Adrenal gland (tissue), 12 donors: Measurements from ENCODE around the gene AMZ1. TPM values are rescaled to one million over a fixed set of nuclear protein-coding genes. Genes with fewer than 3 reads are reported as not detected.

Source experiments
- DNase-seq, 7 donors: peaks; one replicate each; pipeline ENCODE4 v3.0.0-alpha.2; 2019 to 2020
- H3K27ac ChIP-seq, 5 donors: fragments of 200-600 bp; sonication (generic) in 4 of 5; 1 replicate in 3 of 5; 2 replicates in 2 of 5; pipeline versions ENCODE4 v1.5.1 to v1.8.0; 2016 to 2020; ENCODE audit warnings: mild to moderate bottlenecking in 1 of 5
- H3K27me3 ChIP-seq: fragments of 200-600 bp; 2 replicates; pipeline ENCODE4 v1.8.0; 2021
- H3K36me3 ChIP-seq, 2 donors: fragments of 200-600 bp; replicated peaks in 1 of 2; 1 replicate in 1 of 2; 2 replicates in 1 of 2; pipeline versions ENCODE4 v1.5.1 to v1.8.0; 2018 to 2022
- H3K4me1 ChIP-seq, 2 donors: fragments of 200-600 bp; replicated peaks in 1 of 2; 1 replicate in 1 of 2; 2 replicates in 1 of 2; pipeline versions ENCODE4 v1.5.1 to v1.8.0; 2018 to 2021
- H3K4me3 ChIP-seq, 4 donors: fragments of 200-600 bp; sonication (generic) in 3 of 4; one replicate each; pipeline ENCODE4 v1.5.1; 2016 to 2018
- H3K9me3 ChIP-seq, 3 donors: fragments of 200-600 bp; sonication (generic) in 1 of 3; replicated peaks in 1 of 3; 1 replicate in 2 of 3; 2 replicates in 1 of 3; pipeline versions ENCODE4 v1.5.1 to v1.8.0; 2016 to 2021
- POLR2A ChIP-seq, 2 donors: fragments of 450-650 bp; IDR thresholded peaks; one replicate each; pipeline ENCODE4 v1.6.1; 2017; ENCODE audit warnings: antibody characterized with exemption in 2 of 2, mild to moderate bottlenecking in 2 of 2, moderate library complexity in 1 of 2
- WGBS, 4 donors: extraction: QIAGEN DNeasy Blood & Tissue Kit in 2 of 4; methylation state at CpG; one replicate each; pipeline versions ENCODE4 v1.1.5 to v1.1.7; 2013 to 2017; 5-methylcytosine and 5-hydroxymethylcytosine counted together
- intact Hi-C, 2 donors: fragments of 100-400 bp; cut with DNase I; formaldehyde crosslinking; loops; one replicate each; pipeline versions ENCODE4 v1.14.1 to v1.15.0; 2022 to 2023
- polyA plus RNA-seq, 3 donors: library from polyadenylated mRNA; stranded (reverse); fragments of 200-250 nt in 2 of 3; fragments of 350-450 nt in 1 of 3; fragmentation: Illumina TruSeq in 1 of 3; extraction: RNeasy Lipid Tissue Mini Kit (QIAGEN cat#74804) in 1 of 3; gene quantifications; one replicate each; pipeline ENCODE4 v1.2.3, GENCODE V29; 2013 to 2014
- total RNA-seq, 9 donors: library from RNA; depleted of rRNA in 4 of 9; stranded (reverse); fragments of >200 nt in 4 of 9; fragments of 120-200 nt in 1 of 9; fragmentation: NEBNext Ultra II Directional in 1 of 9; extraction: Animal tissue kit (Norgen Biotek cat#: 25700) in 1 of 9; gene quantifications; one replicate each; pipeline versions ENCODE4 v1.1.0 to v1.2.4, GENCODE V29; 2013 to 2023
- TF ChIP-seq, protein P1 (sequence below), 6 experiments: fragments of 450-650 bp in 4 of 6; fragments of 200-600 bp in 2 of 6; sonication (generic) in 1 of 6; IDR thresholded peaks; 1 replicate in 5 of 6; 2 replicates in 1 of 6; pipeline versions ENCODE4 v1.5.1 to v1.8.0; 2016 to 2021; ENCODE audit warnings: antibody characterized with exemption in 6 of 6, mild to moderate bottlenecking in 2 of 6, moderate library complexity in 1 of 6
- donor health status: healthy with polysubstance abuse.
- donor health status: Bipolar disorder and iron deficiency.
- donor health status: DM: yes; HTN: yes; CAD: no.
- donor health status: DM: no; HTN: no; CAD: no.
- donor health status: DM: no; HTN: no; CAD: no.
- donor health status: DM: yes; HTN: yes; CAD: no.

The AMZ1 gene
- total and polyA plus RNA-seq, 12 donors = 0.06 to 0.36 (median 0.11) TPM; not detected in 6

DNA sequence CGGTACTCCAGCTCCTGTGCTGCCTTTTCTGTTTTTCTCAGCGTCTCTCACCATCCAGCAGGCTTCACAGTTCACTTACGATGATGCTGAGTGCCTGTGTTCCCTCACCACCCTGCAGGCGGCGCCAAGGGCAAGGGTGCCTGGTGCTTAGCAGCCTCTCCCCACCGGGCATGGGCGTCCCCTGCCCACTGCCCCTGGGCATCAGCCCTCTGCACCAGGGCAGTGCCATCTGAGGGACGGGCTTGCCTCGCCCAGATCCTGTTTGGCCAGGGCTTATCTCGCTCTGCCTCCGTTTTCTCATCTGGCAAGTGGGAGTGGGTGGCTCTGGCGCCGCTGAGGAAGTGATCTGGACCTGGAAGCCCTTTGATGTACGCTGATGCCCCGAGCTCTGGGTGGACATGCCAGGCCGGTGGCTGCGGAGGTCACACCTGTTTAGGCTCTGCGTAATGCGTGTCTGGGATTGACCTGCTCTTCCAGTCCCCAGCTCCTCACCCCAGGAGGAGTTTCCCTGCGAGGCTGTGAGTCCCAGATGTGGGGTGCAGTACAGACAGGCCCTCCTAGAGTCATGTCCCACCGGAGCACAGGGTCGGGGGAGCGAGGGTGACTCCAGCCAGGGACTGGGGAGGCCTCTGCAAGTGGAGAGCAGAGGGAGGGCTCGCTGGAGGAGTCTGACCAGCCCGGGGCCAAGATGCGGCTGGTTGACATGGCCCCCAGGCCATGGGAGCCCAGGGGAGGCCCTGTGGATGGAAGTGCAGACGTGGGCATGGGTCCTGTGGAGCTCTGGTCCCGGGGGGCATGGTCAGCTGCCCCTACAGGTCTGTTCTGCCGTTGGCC lies 44.4 kb upstream of the AMZ1 start:
- Histone ChIP-seq H3K27me3 (no peaks in the 10 kb centered on the region), H3K4me3 (no peak overlapping the region), H3K27ac (peak overlapping the region in 2 of 5 donors; percentile 29 to 42), H3K4me1 (peaks cover 36 to 57% of the 10 kb centered on the region in 2 donors), H3K36me3 (peaks cover 0 to 17% of the 10 kb centered on the region in 2 donors), H3K9me3 (no peaks in the 10 kb centered on the region)
- TF ChIP-seq, protein P1, sequence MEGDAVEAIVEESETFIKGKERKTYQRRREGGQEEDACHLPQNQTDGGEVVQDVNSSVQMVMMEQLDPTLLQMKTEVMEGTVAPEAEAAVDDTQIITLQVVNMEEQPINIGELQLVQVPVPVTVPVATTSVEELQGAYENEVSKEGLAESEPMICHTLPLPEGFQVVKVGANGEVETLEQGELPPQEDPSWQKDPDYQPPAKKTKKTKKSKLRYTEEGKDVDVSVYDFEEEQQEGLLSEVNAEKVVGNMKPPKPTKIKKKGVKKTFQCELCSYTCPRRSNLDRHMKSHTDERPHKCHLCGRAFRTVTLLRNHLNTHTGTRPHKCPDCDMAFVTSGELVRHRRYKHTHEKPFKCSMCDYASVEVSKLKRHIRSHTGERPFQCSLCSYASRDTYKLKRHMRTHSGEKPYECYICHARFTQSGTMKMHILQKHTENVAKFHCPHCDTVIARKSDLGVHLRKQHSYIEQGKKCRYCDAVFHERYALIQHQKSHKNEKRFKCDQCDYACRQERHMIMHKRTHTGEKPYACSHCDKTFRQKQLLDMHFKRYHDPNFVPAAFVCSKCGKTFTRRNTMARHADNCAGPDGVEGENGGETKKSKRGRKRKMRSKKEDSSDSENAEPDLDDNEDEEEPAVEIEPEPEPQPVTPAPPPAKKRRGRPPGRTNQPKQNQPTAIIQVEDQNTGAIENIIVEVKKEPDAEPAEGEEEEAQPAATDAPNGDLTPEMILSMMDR (IDR thresholded peaks at IDR 0.05) = peak in 1 of 6 experiments; percentile 14
- no peak for TF ChIP-seq POLR2A (IDR thresholded peaks at IDR 0.05)
- DNase-seq = no peak
- intact Hi-C loops = no loop called here
- WGBS, 4 donors = 85 to 89% (median 86%) methylated on average over 12 to 29 of the region's 29 CpGs

DNA sequence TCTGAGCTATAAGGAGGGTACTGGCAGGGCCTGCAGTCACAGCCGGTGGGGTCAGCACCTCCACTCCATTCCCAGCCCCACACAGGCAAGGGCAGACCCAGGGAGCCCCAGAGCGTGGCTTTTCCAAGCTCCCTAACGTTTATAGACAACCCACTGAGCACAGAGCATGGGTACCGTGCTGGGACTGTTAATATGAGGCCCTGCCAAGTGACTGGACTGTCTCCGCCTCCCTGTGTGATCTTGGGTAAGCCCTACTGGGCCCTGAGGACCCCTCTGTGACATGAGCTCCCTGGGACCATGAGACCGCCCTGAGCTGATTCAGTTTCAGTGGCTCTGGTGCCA lies 43.8 kb upstream of the AMZ1 start:
- no peaks in the 10 kb centered on the region for H3K27me3 ChIP-seq
- 79 to 100% (median 83%) methylated on average over 2 to 6 of the region's 6 CpGs for WGBS, 4 donors
- DNase-seq = no peak
- no peak for TF ChIP-seq POLR2A (IDR thresholded peaks at IDR 0.05)
- TF ChIP-seq, protein P1 (IDR thresholded peaks at IDR 0.05) = no peak
- peaks cover 30 to 51% of the 10 kb centered on the region in 2 donors for H3K4me1 ChIP-seq
- no peak overlapping the region for H3K4me3 ChIP-seq
- peak overlapping the region in 1 of 5 donors; percentile 42 for H3K27ac ChIP-seq
- H3K36me3 ChIP-seq = peaks cover 0 to 17% of the 10 kb centered on the region in 2 donors
- intact Hi-C loops = no loop called here
- no peaks in the 10 kb centered on the region for H3K9me3 ChIP-seq

DNA sequence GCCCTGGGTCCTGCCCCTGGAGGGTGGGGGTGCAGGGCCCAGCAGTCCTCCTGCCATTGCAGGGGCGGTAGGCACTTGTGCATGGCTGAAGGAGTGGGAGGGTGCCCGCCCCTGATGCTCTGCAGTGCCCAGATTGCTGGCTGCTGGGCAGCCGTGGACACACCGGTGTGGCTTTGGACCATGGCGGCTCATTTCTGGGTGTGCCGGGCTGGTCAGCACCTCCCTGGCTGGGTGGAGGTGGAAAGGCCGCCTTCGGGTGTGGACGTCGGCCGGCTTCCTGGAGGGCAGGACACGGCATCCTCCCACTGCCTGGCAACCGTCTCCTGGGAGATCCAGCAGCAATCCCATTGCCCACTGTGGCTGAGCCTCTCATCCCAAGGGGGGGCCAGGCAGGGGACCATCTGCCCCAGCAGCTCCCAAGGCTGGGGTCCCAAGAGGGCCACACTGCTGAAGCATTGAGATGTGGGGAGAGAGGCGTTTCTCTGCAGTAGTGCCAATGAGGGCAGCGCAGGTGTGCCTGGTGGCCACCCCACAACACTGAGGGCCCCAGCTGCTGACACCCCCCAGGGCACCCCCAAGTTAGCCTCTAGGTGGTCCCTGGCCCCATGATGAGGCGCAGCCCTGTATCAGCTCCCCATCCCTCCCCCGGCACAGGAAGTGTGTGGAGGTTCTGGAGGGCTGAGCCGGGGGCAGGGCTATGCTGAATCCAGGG lies 43.3 kb upstream of the AMZ1 start:
- Histone ChIP-seq H3K9me3 (no peaks in the 10 kb centered on the region), H3K27ac (peak overlapping the region in 2 of 5 donors; percentile 42 to 45), H3K36me3 (peaks cover 0 to 21% of the 10 kb centered on the region in 2 donors), H3K27me3 (no peaks in the 10 kb centered on the region), H3K4me3 (no peak overlapping the region), H3K4me1 (peaks cover 28 to 45% of the 10 kb centered on the region in 2 donors)
- intact Hi-C loops = no loop called here
- no peak for TF ChIP-seq POLR2A (IDR thresholded peaks at IDR 0.05)
- TF ChIP-seq, protein P1 (IDR thresholded peaks at IDR 0.05) = no peak
- DNase-seq = peak in 1 of 7 donors; percentile 52
- WGBS, 4 donors = 71 to 77% (median 74%) methylated on average over 3 to 18 of the region's 18 CpGs; no CpG with 5 or more reads in 1 of the 4 donors

DNA sequence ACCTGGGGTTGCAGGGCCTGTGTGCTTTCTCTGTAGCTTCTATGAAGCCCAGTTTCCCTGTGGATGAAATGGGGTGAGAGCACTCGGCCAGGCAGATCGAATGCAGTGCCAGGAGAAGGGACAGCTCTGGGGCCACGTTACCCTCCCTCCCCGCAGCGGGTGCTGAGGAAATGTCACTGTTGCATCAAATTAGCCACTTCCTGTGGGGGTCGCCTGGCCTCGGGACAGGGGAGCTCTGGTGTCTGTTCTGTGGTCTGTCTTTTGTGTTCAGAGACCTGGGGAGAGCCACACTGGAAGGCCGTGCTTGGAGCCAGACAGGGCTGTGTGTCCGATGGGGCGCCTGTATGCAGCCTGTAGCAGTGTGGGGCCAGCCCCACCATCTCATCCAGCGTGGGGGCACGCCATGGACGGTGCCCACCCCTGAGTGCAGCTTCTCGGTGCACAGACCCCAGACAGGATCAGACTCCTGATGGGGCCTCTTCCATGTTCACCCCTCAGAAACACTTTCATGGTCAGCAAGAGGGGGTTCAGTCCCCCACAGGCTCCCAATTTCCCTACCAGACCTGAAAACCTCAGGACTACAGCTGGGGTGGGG lies 42.6 kb upstream of the AMZ1 start:
- intact Hi-C loops = no loop called here
- H3K4me1 ChIP-seq = peaks cover 21 to 39% of the 10 kb centered on the region in 2 donors
- no peaks in the 10 kb centered on the region for H3K27me3 ChIP-seq
- H3K36me3 ChIP-seq = peaks cover 0 to 23% of the 10 kb centered on the region in 2 donors
- WGBS, 4 donors = 49 to 73% (median 59%) methylated on average over 6 to 14 of the region's 14 CpGs
- peak overlapping the region in 2 of 5 donors; percentile 42 to 45 for H3K27ac ChIP-seq
- no peak for TF ChIP-seq POLR2A (IDR thresholded peaks at IDR 0.05)
- TF ChIP-seq, protein P1 (IDR thresholded peaks at IDR 0.05) = no peak
- no peak for DNase-seq
- H3K4me3 ChIP-seq = no peak overlapping the region
- H3K9me3 ChIP-seq = no peaks in the 10 kb centered on the region
